ENCODE data around the gene TOB2.

DNA sequence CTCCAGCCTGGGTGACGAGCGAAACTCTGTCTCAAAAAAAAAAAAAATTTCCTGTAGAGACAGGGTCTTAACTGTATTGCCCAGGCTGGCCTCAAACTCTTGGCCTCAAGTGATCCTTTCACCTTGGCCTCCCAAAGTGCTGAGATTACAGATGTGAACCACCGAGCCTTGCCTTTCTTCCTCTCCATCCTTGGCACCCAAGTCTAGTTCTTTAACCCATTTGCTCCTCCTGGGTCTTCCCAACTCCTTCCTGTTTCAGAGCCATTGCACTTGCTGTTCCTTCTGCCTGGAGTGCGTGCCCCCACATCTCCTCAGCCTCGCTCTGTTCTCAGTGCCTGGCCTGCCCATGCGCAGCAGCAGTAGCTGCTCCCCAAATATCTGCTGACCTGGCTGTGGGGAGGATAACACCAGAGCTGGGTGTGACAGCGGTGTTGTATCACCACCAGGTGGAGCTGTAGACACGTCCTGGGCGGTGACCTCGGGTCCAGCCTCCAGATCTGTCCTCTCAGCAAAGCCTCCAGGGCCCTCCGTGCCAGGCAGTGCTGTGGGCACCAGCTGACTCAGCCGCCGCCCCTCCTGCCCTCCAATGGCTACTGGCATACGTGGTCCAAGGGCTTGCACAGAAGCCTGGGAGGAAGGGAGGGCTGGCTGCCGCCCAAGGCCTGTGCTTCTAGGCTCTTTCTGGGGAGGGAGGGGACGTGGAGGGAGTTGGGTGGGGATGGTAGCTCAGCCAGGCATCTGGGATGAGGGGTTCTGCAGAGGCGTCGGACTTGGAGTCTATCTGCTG lies 42.9 kb downstream of the TOB2 start:
- TF ChIP-seq EZH2phosphoT487 (IDR thresholded peaks at IDR 0.05; ENCODE audit: low read depth), result no peak
- peak; percentile 98 for TF ChIP-seq CTCF (IDR thresholded peaks at IDR 0.05; ENCODE audit: low read depth, low read length)

Measured in OCI-LY3 (cell line).